K562 (cell line): ENCODE results near the gene TTLL12.

Experiments
- CTCF ChIP-seq, 3 experiments: IDR thresholded peaks in 2 of 3; conservative IDR thresholded peaks in 1 of 3; 2 replicates each; pipeline ENCODE4 v1.5.1; 2011 to 2012; ENCODE audit warnings: low read length in 3 of 3, mild to moderate bottlenecking in 3 of 3, control low read depth in 2 of 3, improper control_type of control experiment in 1 of 3, inconsistent platforms in 1 of 3, low read depth in 1 of 3, mixed read lengths in 1 of 3, moderate library complexity in 1 of 3; ENCODE audit not compliant: insufficient read depth in 2 of 3
- EZH2 ChIP-seq: IDR thresholded peaks from 2 replicates; pipeline ENCODE4 v1.6.1; 2012; ENCODE audit warnings: low read depth, mild to moderate bottlenecking, inconsistent platforms, low read length, borderline replicate concordance
- NFIC ChIP-seq: fragments of 450-650 bp; IDR thresholded peaks from 2 replicates; pipeline ENCODE4 v1.6.1; 2017; ENCODE audit warnings: mild to moderate bottlenecking, inconsistent platforms
- RFX5 ChIP-seq: IDR thresholded peaks from 2 replicates; pipeline ENCODE4 v1.6.1; 2011; ENCODE audit warnings: low read depth, mild to moderate bottlenecking, improper control_type of control experiment, low read length
- ZBTB33 ChIP-seq: sonication (generic); formaldehyde crosslinking; IDR thresholded peaks from 2 replicates; pipeline ENCODE4 v1.8.1; 2023; ENCODE audit warnings: mild to moderate bottlenecking, missing genetic modification reagents
- ZFP91 ChIP-seq: sonication (generic); formaldehyde crosslinking; IDR thresholded peaks from 2 replicates; pipeline ENCODE4 v1.8.0; 2022; ENCODE audit warnings: mild to moderate bottlenecking, missing genetic modification reagents

- TF ChIP-seq RFX5 (no peak), CTCF (IDR thresholded peaks at IDR 0.05 in 2 of 3, conservative IDR thresholded peaks at IDR 0.05 in 1 of 3; ENCODE audit: insufficient read depth in 2 of 3, low read depth in 1 of 3, low read length in 3 of 3) (no peak), EZH2 (no peak), ZFP91 (CRISPR knock-in tag) (no peak), ZBTB33 (no peak), NFIC (no peak)
These were observed 60.3 kb downstream of the TTLL12 start for GRCh38 chr22:43126501-43127165.
